PC-3 (cell line): ENCODE data around the gene LRRC49. TPM values are rescaled to one million over a fixed set of nuclear protein-coding genes. Genes with fewer than 3 reads are reported as not detected.

Experiments
- ATAC-seq: fragments of 200-7000 bp; cut with Tn5 transposase; 2 replicates; pipeline ENCODE4 v1.9.1; 2020; ENCODE audit warnings: mild to moderate bottlenecking, moderate library complexity
- BruUV-seq: library from RNA; stranded (reverse); fragments of 400-500 nt; replicated peaks from 2 replicates; lab custom pipeline; 2021; lab: Mats Ljungman, UMichigan
- CTCF ChIA-PET: fragments of 300-600 bp; sonication (Branson Sonifier 250); formaldehyde crosslinking; loops from one replicate; lab custom pipeline; 2022; ENCODE audit warnings: antibody characterized with exemption; lab: Charles Lee
- POLR2A ChIA-PET: fragments of 300-600 bp; sonication (Branson Sonifier 250); formaldehyde crosslinking; loops from one replicate; lab custom pipeline; 2022; ENCODE audit warnings: antibody characterized with exemption; ENCODE audit not compliant: unreplicated experiment; lab: Charles Lee
- DNase-seq: peaks from one replicate; pipeline ENCODE4 v3.0.0-alpha.2; 2015
- H2AFZ ChIP-seq: fragments of 300-600 bp; sonication (generic); 2 replicates; pipeline ENCODE4 v1.6.0; 2016; ENCODE audit warnings: antibody characterized with exemption, low read length
- H3F3A ChIP-seq: fragments of 300-600 bp; sonication (generic); one replicate; pipeline ENCODE4 v1.6.0; 2017; ENCODE audit warnings: antibody characterized with exemption, low read length, control low read depth, mild to moderate bottlenecking; ENCODE audit not compliant: unreplicated experiment
- H3K27ac ChIP-seq: fragments of 300-600 bp; sonication (generic); 2 replicates; pipeline ENCODE4 v1.5.1; 2016; ENCODE audit warnings: mild to moderate bottlenecking, low read length
- H3K27me3 ChIP-seq: fragments of 300-600 bp; sonication (generic); 2 replicates; pipeline ENCODE4 v1.6.1; 2016; ENCODE audit warnings: low read length, mixed read lengths
- H3K36me3 ChIP-seq: fragments of 300-600 bp; sonication (generic); 2 replicates; pipeline ENCODE4 v1.6.1; 2016; ENCODE audit warnings: low read depth, mixed run types, low read length, mixed read lengths
- H3K4me1 ChIP-seq: fragments of 300-600 bp; sonication (generic); 2 replicates; pipeline ENCODE4 v1.5.1; 2016; ENCODE audit warnings: low read length; ENCODE audit not compliant: insufficient read depth
- H3K4me2 ChIP-seq: fragments of 300-600 bp; sonication (generic); 2 replicates; pipeline ENCODE4 v1.6.0; 2016; ENCODE audit warnings: low read length
- H3K4me3 ChIP-seq: fragments of 300-600 bp; sonication (generic); 2 replicates; pipeline ENCODE4 v1.5.1; 2016; ENCODE audit warnings: mild to moderate bottlenecking, low read length, mixed read lengths
- H3K79me2 ChIP-seq: fragments of 300-600 bp; sonication (generic); 2 replicates; pipeline ENCODE4 v1.6.1; 2017; ENCODE audit warnings: low read length, mixed read lengths
- H3K9ac ChIP-seq: fragments of 300-600 bp; sonication (generic); 2 replicates; pipeline ENCODE4 v1.6.0; 2016; ENCODE audit warnings: mild to moderate bottlenecking, low read length
- H3K9me2 ChIP-seq: fragments of 300-600 bp; sonication (generic); replicated peaks from 2 replicates; pipeline ENCODE4 v1.6.1; 2016; ENCODE audit warnings: mixed run types, low read length, mixed read lengths
- H3K9me3 ChIP-seq: fragments of 300-600 bp; sonication (generic); 2 replicates; pipeline ENCODE4 v1.6.1; 2016; ENCODE audit warnings: low read length, mixed read lengths
- H4K20me1 ChIP-seq: fragments of 300-600 bp; sonication (generic); 2 replicates; pipeline ENCODE4 v1.6.1; 2016; ENCODE audit warnings: low read length, mixed read lengths
- EZH2 ChIP-seq: fragments of 300-600 bp; sonication (generic); IDR thresholded peaks from one replicate; pipeline ENCODE4 v1.6.1; 2017; ENCODE audit warnings: antibody characterized with exemption, mild to moderate bottlenecking, low read length; ENCODE audit not compliant: unreplicated experiment
- EZH2phosphoT487 ChIP-seq: fragments of 300-600 bp; sonication (generic); IDR thresholded peaks from 2 replicates; pipeline ENCODE4 v1.6.1; 2018; ENCODE audit warnings: mild to moderate bottlenecking, antibody characterized with exemption, low read length, borderline replicate concordance
- intact Hi-C: fragments of 100-400 bp; cut with micrococcal nuclease; formaldehyde crosslinking; loops from 2 replicates; pipeline ENCODE4 v1.9.0; 2023
- total RNA-seq: library from RNA; depleted of rRNA; stranded (reverse); fragments of >200 nt; gene quantifications from 2 replicates; pipeline ENCODE4 v1.2.3, GENCODE V29; 2014
- TF ChIP-seq, protein P1 (sequence below): fragments of 300-600 bp; sonication (generic); conservative IDR thresholded peaks from 2 replicates; pipeline ENCODE4 v1.5.1; 2017; ENCODE audit warnings: antibody characterized with exemption, low read depth, mild to moderate bottlenecking, low read length

Gene LRRC49
- total RNA-seq, 1 experiment from 2014 or later, result 7.7 TPM

DNA sequence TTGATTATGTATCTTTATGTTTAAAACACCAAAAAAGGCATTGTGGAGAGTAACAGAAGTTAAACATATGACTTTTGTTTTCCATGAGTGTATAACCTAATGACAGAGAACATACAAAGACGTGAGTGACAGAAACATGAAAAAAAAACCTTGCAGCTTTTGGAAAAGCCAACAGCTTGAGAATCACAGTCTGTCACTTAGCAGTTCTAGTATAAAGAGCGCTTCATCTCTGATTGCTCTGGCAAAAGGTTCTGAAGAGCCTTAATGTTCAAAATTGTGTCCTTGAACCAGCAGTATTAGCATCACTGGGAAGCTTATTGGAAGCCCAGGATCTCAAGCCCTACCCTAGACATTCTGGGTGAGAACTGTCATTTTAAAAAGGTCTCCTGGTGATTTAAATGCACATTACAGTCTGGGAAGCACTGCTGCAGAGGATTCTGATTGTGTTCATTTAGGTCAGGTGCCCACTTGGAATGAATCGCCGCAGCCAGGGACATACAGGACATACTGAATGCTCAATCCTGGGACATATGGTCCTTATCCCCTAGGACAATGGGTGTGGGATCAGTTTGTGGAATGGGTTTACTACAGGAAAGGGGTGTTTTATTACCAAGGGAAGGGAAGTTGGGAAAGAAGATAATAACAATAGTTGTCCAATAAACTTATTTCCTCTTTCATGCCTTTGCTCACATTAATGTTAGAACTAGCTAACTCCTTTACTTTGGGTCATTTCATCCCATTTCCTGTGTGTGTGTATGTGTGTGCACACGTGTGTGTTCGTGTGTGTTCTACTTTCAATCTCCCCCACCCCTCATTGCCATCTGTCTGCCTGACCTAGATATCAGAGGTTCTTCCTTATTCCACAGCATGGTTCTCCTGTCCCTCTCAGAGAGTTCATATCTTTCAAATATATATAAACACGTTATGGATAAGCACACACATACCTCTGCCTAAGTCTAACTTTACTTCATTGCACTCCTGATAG lies 55.0 kb downstream of the LRRC49 start:
- CTCF ChIA-PET, result no interaction called here

GRCh38 chr15:70950953-70951352 lies 58.3 kb downstream of the LRRC49 start:
- H4K20me1 ChIP-seq, result no peaks in the 10 kb centered on the region
- H3K27ac ChIP-seq, result no peak overlapping the region
- BruUV-seq, result no TSS peak
- POLR2A ChIA-PET, result no interaction called here
- H3F3A ChIP-seq, result no peaks in the 10 kb centered on the region
- no peak overlapping the region for H3K4me3 ChIP-seq
- TF ChIP-seq EZH2phosphoT487, result no peak
- TF ChIP-seq, protein P1, sequence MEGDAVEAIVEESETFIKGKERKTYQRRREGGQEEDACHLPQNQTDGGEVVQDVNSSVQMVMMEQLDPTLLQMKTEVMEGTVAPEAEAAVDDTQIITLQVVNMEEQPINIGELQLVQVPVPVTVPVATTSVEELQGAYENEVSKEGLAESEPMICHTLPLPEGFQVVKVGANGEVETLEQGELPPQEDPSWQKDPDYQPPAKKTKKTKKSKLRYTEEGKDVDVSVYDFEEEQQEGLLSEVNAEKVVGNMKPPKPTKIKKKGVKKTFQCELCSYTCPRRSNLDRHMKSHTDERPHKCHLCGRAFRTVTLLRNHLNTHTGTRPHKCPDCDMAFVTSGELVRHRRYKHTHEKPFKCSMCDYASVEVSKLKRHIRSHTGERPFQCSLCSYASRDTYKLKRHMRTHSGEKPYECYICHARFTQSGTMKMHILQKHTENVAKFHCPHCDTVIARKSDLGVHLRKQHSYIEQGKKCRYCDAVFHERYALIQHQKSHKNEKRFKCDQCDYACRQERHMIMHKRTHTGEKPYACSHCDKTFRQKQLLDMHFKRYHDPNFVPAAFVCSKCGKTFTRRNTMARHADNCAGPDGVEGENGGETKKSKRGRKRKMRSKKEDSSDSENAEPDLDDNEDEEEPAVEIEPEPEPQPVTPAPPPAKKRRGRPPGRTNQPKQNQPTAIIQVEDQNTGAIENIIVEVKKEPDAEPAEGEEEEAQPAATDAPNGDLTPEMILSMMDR, result no peak
- TF ChIP-seq EZH2, result no peak
- H3K9ac ChIP-seq, result no peak overlapping the region
- no peak for DNase-seq
- H3K36me3 ChIP-seq, result no peaks in the 10 kb centered on the region
- H2AFZ ChIP-seq, result no peak overlapping the region
- H3K79me2 ChIP-seq, result no peaks in the 10 kb centered on the region
- intact Hi-C loops, result no loop called here
- no peak for ATAC-seq
- no peaks in the 10 kb centered on the region for H3K4me1 ChIP-seq
- no peaks in the 10 kb centered on the region for H3K27me3 ChIP-seq
- no peaks in the 10 kb centered on the region for H3K9me2 ChIP-seq
- no peaks in the 10 kb centered on the region for H3K9me3 ChIP-seq
- no peak overlapping the region for H3K4me2 ChIP-seq
- CTCF ChIA-PET, result no interaction called here

More for the DNA sequence above, 55.0 kb downstream of the LRRC49 start:
- Histone ChIP-seq H3K27ac (no peak overlapping the region), H3K79me2 (no peaks in the 10 kb centered on the region), H3K4me2 (no peak overlapping the region), H3F3A (no peaks in the 10 kb centered on the region), H3K4me1 (no peaks in the 10 kb centered on the region), H3K9ac (no peak overlapping the region), H3K9me3 (no peaks in the 10 kb centered on the region), H4K20me1 (no peaks in the 10 kb centered on the region), H2AFZ (no peak overlapping the region), H3K9me2 (no peaks in the 10 kb centered on the region), H3K36me3 (no peaks in the 10 kb centered on the region), H3K27me3 (no peaks in the 10 kb centered on the region), H3K4me3 (no peak overlapping the region)
- ATAC-seq (no peak), DNase-seq (no peak)
- TF ChIP-seq EZH2phosphoT487 (no peak), EZH2 (no peak)
- TF ChIP-seq, protein P1, result no peak
- BruUV-seq, result no TSS peak
- intact Hi-C loops, result no loop called here
- POLR2A ChIA-PET, result no interaction called here

DNA sequence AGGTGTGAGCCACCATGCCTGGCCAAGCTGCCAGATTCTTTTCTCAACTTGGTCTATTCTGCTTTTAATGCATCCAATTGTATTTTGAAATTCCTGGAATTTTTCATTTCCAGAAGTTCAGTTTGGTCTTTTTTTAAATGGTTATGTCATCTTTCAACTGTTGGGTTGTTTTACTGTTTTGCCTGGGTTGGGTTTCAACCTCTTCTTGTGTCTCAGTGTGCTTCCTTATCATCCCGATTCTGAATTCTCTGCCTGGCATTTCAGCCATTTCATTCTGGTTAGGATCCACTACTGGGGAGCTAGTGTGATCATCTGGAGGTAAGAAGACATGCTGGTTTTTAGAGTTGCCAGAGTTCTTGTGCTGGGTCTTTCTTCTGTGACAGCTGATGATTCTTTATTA lies 61.5 kb downstream of the LRRC49 start:
- no peak overlapping the region for H3K9ac ChIP-seq
- ATAC-seq, result no peak
- no peak overlapping the region for H3K4me2 ChIP-seq
- no peaks in the 10 kb centered on the region for H3F3A ChIP-seq
- no peaks in the 10 kb centered on the region for H3K27me3 ChIP-seq
- TF ChIP-seq EZH2 (no peak), EZH2phosphoT487 (no peak)
- TF ChIP-seq, protein P1, result no peak
- H3K4me3 ChIP-seq, result no peak overlapping the region
- H3K79me2 ChIP-seq, result no peaks in the 10 kb centered on the region
- H4K20me1 ChIP-seq, result no peaks in the 10 kb centered on the region
- no peak for DNase-seq
- BruUV-seq, result no TSS peak
- ChIA-PET POLR2A (no interaction called here), CTCF (no interaction called here)
- H3K27ac ChIP-seq, result no peak overlapping the region
- H3K4me1 ChIP-seq, result no peaks in the 10 kb centered on the region
- no peak overlapping the region for H2AFZ ChIP-seq
- intact Hi-C loops, result no loop called here
- no peaks in the 10 kb centered on the region for H3K36me3 ChIP-seq
- H3K9me3 ChIP-seq, result no peaks in the 10 kb centered on the region
- no peaks in the 10 kb centered on the region for H3K9me2 ChIP-seq
